ENCODE results near the gene TSHR.

Gene TSHR

DNA sequence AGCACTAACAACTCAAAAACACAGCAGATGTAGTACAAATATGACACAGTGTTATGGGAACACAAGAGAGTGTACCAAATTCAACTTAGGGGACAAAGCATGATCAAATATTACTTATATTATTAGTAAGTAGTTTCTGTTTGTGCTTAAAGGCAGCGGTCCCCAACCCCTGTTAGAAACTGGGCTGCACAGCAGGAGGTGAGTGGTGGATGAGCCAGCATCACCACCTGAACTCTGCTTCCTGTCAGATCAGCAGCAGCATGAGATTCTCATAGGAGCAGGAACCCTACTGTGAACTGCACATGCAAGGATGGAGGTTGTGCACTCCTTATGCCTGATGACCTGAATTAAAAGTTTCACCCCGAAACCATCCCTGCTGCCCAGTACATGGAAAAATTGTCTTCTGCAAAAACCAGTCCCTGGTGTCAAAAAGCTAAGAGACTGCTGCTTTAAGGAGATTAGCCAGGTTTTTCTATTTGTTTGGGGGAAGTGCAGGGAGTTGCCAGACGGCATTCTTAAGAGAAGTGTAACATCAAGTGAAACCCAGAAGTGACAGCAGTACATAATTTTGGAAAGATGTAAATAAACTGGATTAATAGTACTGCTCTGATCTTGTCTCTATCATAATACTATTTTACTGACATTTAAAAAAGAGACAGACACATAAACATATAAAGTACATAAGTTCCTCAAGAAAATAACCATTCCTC is 238.7 kb downstream of the TSHR start:
- DNase-seq: no peak
